HCT116 (cell line): Measurements from ENCODE around the gene DOCK1. TPM values are rescaled to one million over a fixed set of nuclear protein-coding genes. Genes with fewer than 3 reads are reported as not detected.

Experiments
- ATAC-seq: fragments of 200-7000 bp; cut with Tn5 transposase; 2 replicates; pipeline ENCODE4 v1.9.1; 2020; ENCODE audit warnings: mild to moderate bottlenecking, moderate library complexity
- BruUV-seq: library from RNA; stranded (reverse); fragments of 400-500 nt; replicated peaks from 2 replicates; lab custom pipeline; 2021; lab: Mats Ljungman, UMichigan
- CTCF ChIA-PET: fragments of 300-600 bp; sonication (Branson Sonifier 250); formaldehyde crosslinking; loops from one replicate; lab custom pipeline; 2021; ENCODE audit warnings: antibody characterized with exemption; lab: Charles Lee
- POLR2A ChIA-PET: fragments of 300-600, 350-600 bp; sonication (Branson Sonifier 250); formaldehyde crosslinking; loops from one replicate; lab custom pipeline; 2021; ENCODE audit warnings: antibody characterized with exemption; lab: Charles Lee
- RAD21 ChIA-PET, 2 experiments: fragments of 300-600 bp; sonication (Branson Sonifier 250); formaldehyde crosslinking; loops; one replicate each; lab custom pipeline; 2023; ENCODE audit warnings: low total read pairs in 2 of 2; ENCODE audit not compliant: uncharacterized antibody in 2 of 2, unreplicated experiment in 2 of 2, low non-redundant PET in 1 of 2; lab: Charles Lee
- DNase-seq: peaks from one replicate; pipeline ENCODE4 v3.0.0-alpha.2; 2010; ENCODE audit warnings: low read depth, low spot score
- H2AFZ ChIP-seq: fragments of 200-600 bp; shearing (Covaris generic), sonication (generic); 2 replicates; pipeline ENCODE4 v1.6.1; 2017; ENCODE audit warnings: low read depth, mixed run types, mixed read lengths, antibody characterized with exemption, low read length; ENCODE audit not compliant: poor library complexity, severe bottlenecking
- H3K27ac ChIP-seq: 2 replicates; pipeline ENCODE4 v1.5.1; 2012; ENCODE audit warnings: low read depth, low read length
- H3K27me3 ChIP-seq: fragments of 200-600 bp; sonication (generic); 2 replicates; pipeline ENCODE4 v1.6.1; 2016; ENCODE audit warnings: mixed run types, low read length, mixed read lengths; ENCODE audit not compliant: insufficient read depth
- H3K36me3 ChIP-seq, 2 experiments: fragments of 200-500 bp in 1 of 2; fragments of 200-600 bp in 1 of 2; sonication (Bioruptor generic) in 1 of 2; sonication (generic) in 1 of 2; 2 replicates each; pipeline versions ENCODE4 v1.5.1 to v1.6.1; 2014 to 2016; ENCODE audit warnings: low read length in 2 of 2, inconsistent platforms in 1 of 2, mixed read lengths in 1 of 2, mixed run types in 1 of 2; ENCODE audit not compliant: insufficient read depth in 2 of 2, control insufficient read depth in 1 of 2
- H3K4me1 ChIP-seq, 2 experiments: fragments of 200-600 bp in 1 of 2; sonication (generic) in 1 of 2; 2 replicates each; pipeline versions ENCODE4 v1.5.1 to v1.6.1; 2012 to 2017; ENCODE audit warnings: low read length in 2 of 2, inconsistent platforms in 1 of 2, mild to moderate bottlenecking in 1 of 2, mixed read lengths in 1 of 2, mixed run types in 1 of 2, moderate library complexity in 1 of 2; ENCODE audit not compliant: insufficient read depth in 2 of 2, control insufficient read depth in 1 of 2
- H3K4me2 ChIP-seq: fragments of 200-600 bp; sonication (generic); 2 replicates; pipeline ENCODE4 v1.6.1; 2017; ENCODE audit warnings: mixed run types, low read length, mixed read lengths
- H3K4me3 ChIP-seq, 2 experiments: fragments of 200-600 bp in 1 of 2; sonication (generic) in 1 of 2; replicated peaks in 1 of 2; 2 replicates each; pipeline ENCODE4 v1.5.1; 2011 to 2016; ENCODE audit warnings: low read length in 2 of 2, control low read depth in 1 of 2, low read depth in 1 of 2, mild to moderate bottlenecking in 1 of 2, mixed read lengths in 1 of 2, mixed run types in 1 of 2
- H3K79me2 ChIP-seq: fragments of 200-600 bp; sonication (generic); 2 replicates; pipeline ENCODE4 v1.6.1; 2017; ENCODE audit warnings: mild to moderate bottlenecking, mixed run types, low read length, moderate library complexity, mixed read lengths; ENCODE audit not compliant: insufficient read depth
- H3K9ac ChIP-seq: fragments of 200-600 bp; sonication (generic); 2 replicates; pipeline ENCODE4 v1.6.1; 2016; ENCODE audit warnings: low read length, mixed read lengths
- H3K9me2 ChIP-seq: fragments of 200-600 bp; sonication (generic), shearing (Covaris generic); 2 replicates; pipeline ENCODE4 v1.6.1; 2017; ENCODE audit warnings: mixed run types, mild to moderate bottlenecking, moderate library complexity; ENCODE audit not compliant: insufficient read depth
- H3K9me3 ChIP-seq, 2 experiments: fragments of 200-500 bp in 1 of 2; fragments of 200-600 bp in 1 of 2; sonication (Bioruptor generic) in 1 of 2; sonication (generic) in 1 of 2; 2 replicates each; pipeline ENCODE4 v1.6.1; 2014 to 2017; ENCODE audit warnings: low read length in 2 of 2, mixed read lengths in 2 of 2, inconsistent platforms in 1 of 2, low read depth in 1 of 2, mild to moderate bottlenecking in 1 of 2, mixed run types in 1 of 2, moderate library complexity in 1 of 2; ENCODE audit not compliant: control insufficient read depth in 1 of 2, insufficient read depth in 1 of 2
- H4K20me1 ChIP-seq: fragments of 200-600 bp; sonication (generic), shearing (Covaris generic); 2 replicates; pipeline ENCODE4 v1.6.1; 2017; ENCODE audit warnings: mixed run types, mild to moderate bottlenecking, moderate library complexity; ENCODE audit not compliant: insufficient read depth
- CEBPB ChIP-seq: IDR thresholded peaks from 2 replicates; pipeline ENCODE4 v1.6.1; 2012; ENCODE audit warnings: low read depth
- EGR1 ChIP-seq: IDR thresholded peaks from 2 replicates; pipeline ENCODE4 v1.6.1; 2012; ENCODE audit warnings: low read depth
- EZH2phosphoT487 ChIP-seq: fragments of 200-600 bp; IDR thresholded peaks from 2 replicates; pipeline ENCODE4 v1.6.1; 2018; ENCODE audit warnings: antibody characterized with exemption, borderline replicate concordance
- POLR2AphosphoS5 ChIP-seq: IDR thresholded peaks from 2 replicates; pipeline ENCODE4 v1.6.1; 2011; ENCODE audit warnings: mild to moderate bottlenecking, low read depth, low read length, moderate library complexity
- RAD21 ChIP-seq: IDR thresholded peaks from 2 replicates; pipeline ENCODE4 v1.6.1; 2012; ENCODE audit warnings: low read depth, mild to moderate bottlenecking
- SIN3A ChIP-seq: IDR thresholded peaks from 2 replicates; pipeline ENCODE4 v1.6.1; 2012; ENCODE audit warnings: low read depth
- ZFX ChIP-seq: fragments of 450-650 bp; IDR thresholded peaks from 2 replicates; pipeline ENCODE4 v1.6.1; 2017
- intact Hi-C: fragments of 100-400 bp; cut with micrococcal nuclease; formaldehyde crosslinking; loops from 2 replicates; pipeline ENCODE4 v1.10.0; 2022
- total RNA-seq: library from RNA; stranded (reverse); gene quantifications from one replicate; pipeline ENCODE4 v1.2.1, GENCODE V29; 2021; ENCODE audit not compliant: unreplicated experiment
- TF ChIP-seq, protein P1 (sequence below): IDR thresholded peaks from 2 replicates; pipeline ENCODE4 v1.6.1; 2012

Gene DOCK1
- total RNA-seq, 1 experiment from 2014 or later: 46.5 TPM

DNA sequence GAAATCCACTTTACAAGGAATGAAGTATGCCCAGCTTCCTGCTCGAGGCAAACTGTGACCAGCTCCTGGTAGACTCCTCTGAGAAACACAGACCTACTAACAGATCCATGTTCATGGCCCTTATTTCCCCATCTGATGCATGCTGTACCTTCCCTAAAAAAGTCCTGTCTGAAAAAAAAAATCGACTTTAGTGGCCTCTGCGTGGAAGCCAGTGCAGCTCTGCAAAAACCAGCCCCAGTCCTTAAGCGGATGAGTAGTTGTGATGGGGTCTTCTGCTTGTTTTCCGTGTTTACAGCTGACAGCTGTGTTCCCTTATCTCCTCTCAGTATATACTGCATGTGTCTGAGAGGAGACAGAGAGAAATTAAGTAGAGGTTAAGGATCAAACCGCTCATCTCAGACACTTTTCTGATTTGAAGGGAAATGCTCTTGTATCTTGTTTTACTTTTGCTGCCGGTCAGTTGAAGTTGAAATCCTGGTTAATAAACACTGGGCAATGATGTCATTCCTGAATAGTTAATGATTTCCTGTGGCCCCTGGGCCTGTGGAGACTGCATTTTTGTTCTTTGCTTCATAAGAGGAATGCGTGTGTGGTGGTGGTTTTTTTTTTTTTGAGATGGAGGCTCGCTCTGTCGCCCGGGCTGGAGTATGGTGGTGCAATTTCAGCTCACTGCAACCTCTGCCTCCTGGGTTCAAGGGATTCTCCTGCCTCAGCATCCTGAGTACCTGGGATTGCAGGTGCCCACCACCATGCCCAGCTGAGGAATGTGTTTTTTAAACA, 67.6 kb downstream of the DOCK1 start:
- no peak for TF ChIP-seq ZFX
- no peak for TF ChIP-seq EZH2phosphoT487
- no peak for TF ChIP-seq EGR1
- TF ChIP-seq, protein P1, sequence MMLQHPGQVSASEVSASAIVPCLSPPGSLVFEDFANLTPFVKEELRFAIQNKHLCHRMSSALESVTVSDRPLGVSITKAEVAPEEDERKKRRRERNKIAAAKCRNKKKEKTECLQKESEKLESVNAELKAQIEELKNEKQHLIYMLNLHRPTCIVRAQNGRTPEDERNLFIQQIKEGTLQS: no peak
- TF ChIP-seq SIN3A: no peak
- ATAC-seq (no peak), DNase-seq (no peak)
- H3K4me3 ChIP-seq: no peak overlapping the region
- no peak overlapping the region for H3K9ac ChIP-seq
- no peaks in the 10 kb centered on the region for H3K27me3 ChIP-seq
- no peaks in the 10 kb centered on the region for H3K9me3 ChIP-seq
- no peaks in the 10 kb centered on the region for H3K79me2 ChIP-seq
- POLR2A ChIA-PET: no interaction called here
- H3K4me2 ChIP-seq: no peak overlapping the region
- no peaks in the 10 kb centered on the region for H4K20me1 ChIP-seq
- H3K36me3 ChIP-seq: no peaks in the 10 kb centered on the region; a peak in 1 of 4 replicates
- H3K27ac ChIP-seq: no peak overlapping the region
- RAD21 ChIA-PET: no interaction called here
- no peak overlapping the region for H2AFZ ChIP-seq
- no peaks in the 10 kb centered on the region for H3K9me2 ChIP-seq
- intact Hi-C loops: no loop called here
- BruUV-seq: no TSS peak
- no peaks in the 10 kb centered on the region for H3K4me1 ChIP-seq
- CTCF ChIA-PET: no interaction called here

DNA sequence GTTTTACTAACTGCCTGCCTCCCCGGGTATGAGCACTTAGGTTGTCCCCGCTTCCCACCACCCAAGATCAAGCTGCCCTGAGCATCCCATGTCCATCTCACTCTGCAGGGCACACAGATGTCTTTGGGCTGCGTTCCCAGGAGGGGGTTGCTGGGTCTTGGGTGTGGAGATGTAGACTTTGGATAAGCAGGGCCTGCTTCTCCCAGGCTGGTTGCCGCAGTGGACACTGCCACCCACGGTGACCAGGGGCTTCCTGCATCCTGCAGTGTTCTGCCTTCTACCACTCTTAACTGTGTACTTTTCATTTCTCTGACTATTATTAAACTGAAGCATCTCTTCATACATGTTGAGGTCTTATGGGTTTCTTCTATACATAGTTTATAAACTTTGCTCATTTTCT, 70.0 kb downstream of the DOCK1 start:
- no peak overlapping the region for H3K9ac ChIP-seq
- no peak overlapping the region for H2AFZ ChIP-seq
- H3K79me2 ChIP-seq: no peaks in the 10 kb centered on the region
- H3K36me3 ChIP-seq: no peaks in the 10 kb centered on the region; a peak in 1 of 4 replicates
- no peak overlapping the region for H3K4me3 ChIP-seq
- no peak for DNase-seq
- H3K27me3 ChIP-seq: no peaks in the 10 kb centered on the region
- H4K20me1 ChIP-seq: no peaks in the 10 kb centered on the region
- no peaks in the 10 kb centered on the region for H3K9me2 ChIP-seq
- intact Hi-C loops: no loop called here
- POLR2A ChIA-PET: no interaction called here
- H3K4me1 ChIP-seq: no peaks in the 10 kb centered on the region
- no peak overlapping the region for H3K4me2 ChIP-seq
- TF ChIP-seq RAD21: no peak
- TF ChIP-seq, protein P1: no peak
- TF ChIP-seq POLR2AphosphoS5: no peak
- TF ChIP-seq CEBPB: no peak
- no peak for ATAC-seq
- no peaks in the 10 kb centered on the region for H3K9me3 ChIP-seq
- no TSS peak for BruUV-seq
- CTCF ChIA-PET: no interaction called here
- no peak overlapping the region for H3K27ac ChIP-seq
- RAD21 ChIA-PET: no interaction called here
